Thyroid gland (tissue), 4 donors: Measurements from ENCODE around the gene MIEF2.

Source experiments
- CTCF ChIP-seq, 6 experiments: fragments of 200-600 bp in 3 of 6; fragments of 450-650 bp in 3 of 6; sonication (generic) in 3 of 6; IDR thresholded peaks; one replicate each; pipeline ENCODE4 v1.5.1; 2016 to 2019; ENCODE audit warnings: antibody characterized with exemption in 6 of 6, mild to moderate bottlenecking in 2 of 6, inconsistent platforms in 1 of 6, moderate library complexity in 1 of 6
- POLR2A ChIP-seq, 2 donors: fragments of 450-650 bp; IDR thresholded peaks; one replicate each; pipeline ENCODE4 v1.6.1; 2017; ENCODE audit warnings: antibody characterized with exemption in 2 of 2, mild to moderate bottlenecking in 2 of 2, moderate library complexity in 1 of 2

GRCh38 chr17:18254888-18255649, 5.4 kb upstream of the MIEF2 start:
- no peak for TF ChIP-seq CTCF (IDR thresholded peaks at IDR 0.05)
- TF ChIP-seq POLR2A (IDR thresholded peaks at IDR 0.05), result no peak
